Ectodermal cell (in vitro differentiated cells): ENCODE measurements around the gene SLC24A4.

Experiments used
- H3K27ac ChIP-seq: 2 replicates; pipeline ENCODE4 v1.7.0; 2013; ENCODE audit warnings: mild to moderate bottlenecking, low read depth, low read length; ENCODE audit not compliant: insufficient read depth, poor library complexity, severe bottlenecking
- H3K27me3 ChIP-seq: 2 replicates; pipeline ENCODE4 v1.7.0; 2013; ENCODE audit warnings: mild to moderate bottlenecking, low read length; ENCODE audit not compliant: insufficient read depth, control insufficient read depth, poor library complexity, severe bottlenecking
- H3K36me3 ChIP-seq: one replicate; pipeline ENCODE4 v1.7.0; 2013; ENCODE audit warnings: low read length; ENCODE audit not compliant: control insufficient read depth, insufficient read depth
- H3K4me1 ChIP-seq: one replicate; pipeline ENCODE4 v1.7.0; 2013; ENCODE audit warnings: low read length; ENCODE audit not compliant: control insufficient read depth, insufficient read depth
- H3K4me3 ChIP-seq: 2 replicates; pipeline ENCODE4 v1.7.0; 2013; ENCODE audit warnings: low read depth, low read length, control low read depth; ENCODE audit not compliant: insufficient read depth
- H3K9me3 ChIP-seq: 2 replicates; pipeline ENCODE4 v1.7.0; 2013; ENCODE audit warnings: mild to moderate bottlenecking, low read length, moderate library complexity; ENCODE audit not compliant: control insufficient read depth
- WGBS, 2 experiments: methylation state at CpG; one replicate each; pipeline ENCODE4 v1.1.7; 2013; ENCODE audit warnings: missing lambda C conversion rate in 2 of 2; 5-methylcytosine and 5-hydroxymethylcytosine counted together

The SLC24A4 gene

DNA sequence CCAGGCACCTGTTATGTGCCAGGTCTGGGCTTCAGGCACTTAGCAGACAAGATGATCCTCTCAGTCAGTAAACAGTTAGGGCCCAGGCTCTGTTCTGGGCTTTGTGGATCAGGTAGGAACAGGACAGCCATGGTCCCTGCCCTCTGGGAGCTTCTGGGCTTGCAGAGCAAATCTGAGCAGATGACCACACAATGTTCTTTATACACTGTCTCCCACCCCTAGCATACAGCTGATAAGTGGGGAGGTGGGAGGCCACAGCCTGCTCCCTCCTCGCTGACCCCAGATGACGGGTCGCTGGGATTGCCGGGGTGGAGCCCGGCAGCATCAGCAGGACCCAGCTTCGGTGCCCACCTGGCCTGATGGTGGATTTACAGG lies 137.6 kb downstream of the SLC24A4 start:
- no peaks in the 10 kb centered on the region for H3K9me3 ChIP-seq
- 85% methylated on average over 6 of the region's 6 CpGs for WGBS, 2 experiments
- no peaks in the 10 kb centered on the region for H3K27me3 ChIP-seq
- H3K4me1 ChIP-seq: no peaks in the 10 kb centered on the region
- no peaks in the 10 kb centered on the region for H3K36me3 ChIP-seq
- no peak overlapping the region for H3K27ac ChIP-seq
- H3K4me3 ChIP-seq: no peak overlapping the region

DNA sequence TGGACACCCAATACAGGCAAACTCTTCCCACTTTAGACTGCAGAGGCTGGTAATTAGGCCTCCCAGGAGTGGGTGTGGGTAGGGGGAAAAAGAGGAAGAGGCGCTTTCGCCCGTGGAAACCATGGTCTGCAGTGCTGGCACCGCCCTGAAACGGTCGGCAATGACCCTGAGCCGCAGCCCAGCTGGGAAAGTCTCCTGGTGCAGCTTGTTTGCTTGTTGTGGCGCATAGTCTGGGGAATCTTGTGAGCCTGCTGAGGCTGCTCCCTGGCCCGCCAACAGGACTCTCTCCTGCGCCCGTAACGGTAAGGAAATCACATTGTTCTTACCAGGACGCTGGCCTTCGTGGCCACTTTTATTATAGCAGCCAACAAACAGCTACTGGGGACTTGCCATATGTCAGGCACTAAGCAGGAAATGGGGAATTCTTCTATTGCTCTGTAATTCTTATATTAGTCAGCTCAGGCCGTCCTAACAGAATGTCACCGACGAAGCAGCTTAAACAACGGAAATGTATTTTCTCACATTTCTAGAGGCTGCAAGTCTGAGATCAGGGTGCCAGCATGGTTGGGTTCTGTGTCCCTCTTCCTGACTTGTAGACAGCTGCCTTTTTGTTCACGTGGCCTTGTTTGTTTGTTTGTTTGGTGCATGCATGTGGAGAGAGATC lies 138.1 kb downstream of the SLC24A4 start:
- no peaks in the 10 kb centered on the region for H3K9me3 ChIP-seq
- H3K4me3 ChIP-seq: no peak overlapping the region
- H3K36me3 ChIP-seq: no peaks in the 10 kb centered on the region
- no peaks in the 10 kb centered on the region for H3K4me1 ChIP-seq
- H3K27ac ChIP-seq: no peak overlapping the region
- WGBS, 2 experiments: 77% methylated on average over 18 to 19 of the region's 19 CpGs
- no peaks in the 10 kb centered on the region for H3K27me3 ChIP-seq

DNA sequence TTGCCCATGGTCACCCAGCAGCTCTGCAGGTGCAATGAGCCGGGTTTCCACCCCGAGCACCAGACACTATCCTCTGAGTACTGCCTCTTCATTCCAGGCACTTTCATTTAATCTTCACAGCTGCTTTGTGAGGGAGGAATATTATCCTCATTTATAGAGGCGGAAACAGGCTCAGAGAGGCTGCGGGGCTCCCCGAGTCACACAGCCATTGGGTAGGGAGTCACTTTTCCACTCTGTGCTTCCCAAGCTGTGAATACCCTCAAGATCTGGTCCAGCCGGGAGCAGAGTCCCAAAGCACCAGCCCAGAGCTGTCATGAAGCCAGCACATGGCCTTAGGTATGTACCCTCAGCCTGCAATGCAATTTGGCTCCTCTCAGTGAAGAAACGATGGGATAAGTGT lies 138.9 kb downstream of the SLC24A4 start:
- Histone ChIP-seq H3K9me3 (no peaks in the 10 kb centered on the region), H3K4me1 (no peaks in the 10 kb centered on the region), H3K27me3 (no peaks in the 10 kb centered on the region), H3K4me3 (no peak overlapping the region), H3K36me3 (no peaks in the 10 kb centered on the region), H3K27ac (no peak overlapping the region)
- WGBS, 2 experiments: 94 to 95% methylated on average over 7 of the region's 7 CpGs

DNA sequence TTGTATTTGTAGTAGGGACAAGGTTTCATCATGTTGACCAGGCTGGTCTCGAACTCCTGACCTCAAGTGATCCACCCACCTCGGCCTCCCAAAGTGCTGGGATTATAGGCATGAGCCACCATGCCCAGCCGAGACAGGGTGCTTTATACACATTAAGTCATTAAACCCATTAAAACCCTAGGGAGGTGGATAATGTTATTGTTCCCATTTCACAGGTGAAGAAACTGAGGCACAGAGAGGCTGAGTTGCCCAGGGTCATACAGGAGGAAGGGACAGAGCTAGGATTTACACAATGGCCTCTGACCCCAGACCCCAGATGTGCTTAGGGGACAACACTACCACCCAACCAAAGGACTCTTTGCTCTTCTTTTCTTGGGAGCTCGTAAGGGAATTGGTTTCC lies 139.6 kb downstream of the SLC24A4 start:
- WGBS, 2 experiments: 85 to 94% methylated on average over 4 of the region's 4 CpGs
- no peak overlapping the region for H3K4me3 ChIP-seq

DNA sequence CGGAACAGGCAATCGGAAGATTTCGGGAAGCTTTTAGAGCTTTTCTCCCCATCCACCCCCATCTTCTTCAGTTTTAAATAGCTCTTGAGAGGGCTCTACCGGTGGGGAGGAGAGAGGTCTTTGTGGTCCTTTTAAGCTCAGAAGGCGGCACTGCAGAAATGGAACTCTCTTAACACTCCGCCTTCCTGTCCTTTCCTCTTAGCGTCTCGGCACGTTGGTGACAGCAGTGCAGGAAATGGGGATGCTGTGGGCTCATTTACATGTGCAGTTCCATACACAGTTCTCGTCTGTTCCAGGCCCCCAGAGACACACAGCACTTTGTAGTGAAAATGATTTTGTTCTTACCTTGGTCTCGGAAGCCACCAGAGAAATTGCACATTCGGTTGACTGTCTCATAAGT lies 140.2 kb downstream of the SLC24A4 start:
- H3K4me1 ChIP-seq: no peaks in the 10 kb centered on the region
- H3K9me3 ChIP-seq: no peaks in the 10 kb centered on the region
- WGBS, 2 experiments: 80 to 86% methylated on average over 12 of the region's 12 CpGs
- no peaks in the 10 kb centered on the region for H3K27me3 ChIP-seq
- H3K36me3 ChIP-seq: no peaks in the 10 kb centered on the region
- no peak overlapping the region for H3K4me3 ChIP-seq
- H3K27ac ChIP-seq: no peak overlapping the region

More for the DNA sequence above, 139.6 kb downstream of the SLC24A4 start:
- H3K27me3 ChIP-seq: no peaks in the 10 kb centered on the region
- no peaks in the 10 kb centered on the region for H3K9me3 ChIP-seq
- H3K27ac ChIP-seq: no peak overlapping the region
- no peaks in the 10 kb centered on the region for H3K36me3 ChIP-seq
- H3K4me1 ChIP-seq: no peaks in the 10 kb centered on the region

DNA sequence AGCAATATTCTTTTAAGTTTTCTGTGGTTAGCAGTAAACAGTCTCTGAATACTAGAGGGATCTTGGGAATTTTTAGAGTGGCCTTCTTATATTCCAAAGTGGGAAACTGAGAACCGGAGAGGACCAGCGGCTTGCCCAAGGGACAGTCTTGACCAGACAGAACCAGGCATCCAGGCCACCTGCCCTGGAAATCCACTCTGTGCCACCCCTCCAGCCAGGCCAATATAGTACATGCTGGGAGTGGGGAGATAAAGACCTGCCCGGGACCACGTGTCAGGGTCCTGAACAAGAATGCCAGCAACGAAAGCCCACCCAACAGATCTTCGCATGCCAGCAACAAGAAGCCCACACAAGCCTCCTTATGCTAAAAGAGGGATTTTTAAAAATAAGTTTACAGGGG lies 141.2 kb downstream of the SLC24A4 start:
- H3K9me3 ChIP-seq: no peaks in the 10 kb centered on the region
- no peak overlapping the region for H3K4me3 ChIP-seq
- H3K27ac ChIP-seq: no peak overlapping the region
- H3K36me3 ChIP-seq: no peaks in the 10 kb centered on the region
- no peaks in the 10 kb centered on the region for H3K27me3 ChIP-seq
- no peaks in the 10 kb centered on the region for H3K4me1 ChIP-seq
- WGBS, 2 experiments: 94 to 96% methylated on average over 6 of the region's 6 CpGs

DNA sequence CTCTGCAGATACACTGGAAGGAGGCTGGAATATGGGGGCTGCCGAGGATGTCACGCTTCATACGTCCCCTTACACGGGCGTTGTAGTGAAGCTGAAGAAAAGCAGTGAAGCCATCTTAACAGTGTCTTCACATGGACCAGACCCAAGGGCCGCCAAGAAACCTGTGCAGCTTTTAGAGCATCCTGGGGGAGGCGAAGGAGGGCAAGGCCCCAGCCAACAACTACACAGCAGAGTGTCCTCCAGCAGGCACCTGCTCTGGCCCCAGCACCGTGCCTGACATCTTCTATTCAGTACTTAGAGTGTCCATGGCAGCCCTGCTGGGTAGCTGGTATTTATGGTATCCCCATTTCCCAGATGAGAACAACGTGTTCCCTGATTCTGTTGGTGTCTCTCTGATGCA lies 141.8 kb downstream of the SLC24A4 start:
- WGBS, 2 experiments: 91 to 92% methylated on average over 9 of the region's 9 CpGs
- Histone ChIP-seq H3K9me3 (no peaks in the 10 kb centered on the region), H3K4me1 (no peaks in the 10 kb centered on the region)

DNA sequence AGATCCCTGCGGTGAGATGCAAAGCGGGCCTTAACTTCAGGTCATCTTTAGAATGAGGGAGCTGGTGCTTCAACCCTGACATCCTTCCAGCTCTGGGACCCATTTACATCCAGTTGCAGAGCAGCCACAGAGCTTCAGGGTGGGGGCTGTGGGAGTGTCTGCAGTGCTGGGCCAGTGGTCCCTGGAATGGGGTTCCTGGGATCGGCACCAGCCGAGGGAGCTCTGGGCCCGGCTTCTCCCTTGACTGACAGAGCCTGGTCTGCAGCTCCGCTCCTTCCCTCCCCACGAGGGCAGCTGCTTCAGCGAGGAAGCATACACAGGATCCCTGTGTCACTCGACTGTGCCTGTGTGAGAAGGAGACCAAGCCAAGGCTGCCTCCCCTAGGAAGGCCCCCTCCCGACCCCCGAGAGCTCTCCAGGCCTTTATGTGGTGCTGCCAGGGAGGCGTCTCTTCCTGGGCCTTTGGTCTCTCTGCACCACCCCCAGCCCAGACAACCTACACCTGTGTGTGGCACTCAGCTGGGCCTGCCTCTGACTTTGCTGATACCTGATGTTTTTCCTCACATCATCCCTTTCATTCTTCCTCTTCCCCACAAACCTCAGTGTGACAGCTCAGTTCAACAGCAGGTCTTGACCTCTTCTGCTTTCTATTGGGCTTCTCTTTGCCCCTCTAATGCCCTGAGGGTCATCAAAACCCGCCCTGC lies 142.5 kb downstream of the SLC24A4 start:
- Histone ChIP-seq H3K36me3 (no peaks in the 10 kb centered on the region), H3K4me3 (no peak overlapping the region), H3K4me1 (no peaks in the 10 kb centered on the region), H3K27ac (no peak overlapping the region), H3K9me3 (no peaks in the 10 kb centered on the region), H3K27me3 (no peaks in the 10 kb centered on the region)
- WGBS, 2 experiments: 77 to 78% methylated on average over 13 of the region's 13 CpGs

More for the DNA sequence above, 141.8 kb downstream of the SLC24A4 start:
- no peaks in the 10 kb centered on the region for H3K36me3 ChIP-seq
- H3K27me3 ChIP-seq: no peaks in the 10 kb centered on the region
- no peak overlapping the region for H3K4me3 ChIP-seq
- no peak overlapping the region for H3K27ac ChIP-seq

DNA sequence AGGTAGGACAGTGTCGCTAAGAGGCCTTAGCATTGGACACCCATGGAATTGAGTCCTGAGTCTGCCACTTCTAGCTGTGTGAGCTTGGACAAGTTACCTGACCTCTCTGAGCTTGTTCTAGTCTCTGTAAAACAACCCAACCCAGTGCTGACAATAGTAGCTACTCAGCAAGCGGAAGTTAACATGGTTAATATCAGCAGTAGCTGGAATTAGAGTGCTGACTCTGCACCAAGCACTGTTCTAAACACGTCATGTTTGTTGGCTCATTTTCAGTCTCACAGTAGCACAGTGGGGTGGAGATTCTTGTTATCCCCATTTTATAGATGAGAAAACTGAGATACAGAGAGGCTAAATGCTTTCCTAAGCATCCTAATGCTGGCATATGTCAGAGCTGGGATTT lies 143.1 kb downstream of the SLC24A4 start:
- H3K27me3 ChIP-seq: no peaks in the 10 kb centered on the region
- H3K4me3 ChIP-seq: no peak overlapping the region
- H3K36me3 ChIP-seq: no peaks in the 10 kb centered on the region
- no peak overlapping the region for H3K27ac ChIP-seq
- H3K9me3 ChIP-seq: no peaks in the 10 kb centered on the region
- H3K4me1 ChIP-seq: no peaks in the 10 kb centered on the region
- WGBS, 2 experiments: 84 to 92% methylated on average over 3 of the region's 3 CpGs

DNA sequence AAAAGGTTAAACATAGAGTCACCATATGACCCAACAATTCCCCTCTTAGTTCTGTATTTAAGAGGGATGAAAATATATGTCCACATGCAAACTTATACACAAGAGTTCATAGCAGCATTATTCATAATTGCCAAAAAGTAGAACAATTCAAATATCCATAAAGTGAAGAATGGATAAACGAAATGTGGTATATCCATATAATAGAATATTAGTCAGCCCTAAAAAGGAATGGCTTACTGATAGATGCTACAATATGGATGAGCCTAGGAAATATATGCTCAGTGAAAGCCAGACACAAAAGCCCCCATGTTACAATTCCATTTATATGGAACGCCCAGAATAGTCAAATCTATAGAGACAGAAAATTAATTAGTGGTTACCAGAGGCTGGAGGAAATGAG lies 146.6 kb downstream of the SLC24A4 start:
- no peaks in the 10 kb centered on the region for H3K36me3 ChIP-seq
- H3K9me3 ChIP-seq: no peaks in the 10 kb centered on the region
- H3K4me3 ChIP-seq: no peak overlapping the region
- no peaks in the 10 kb centered on the region for H3K4me1 ChIP-seq
- no peaks in the 10 kb centered on the region for H3K27me3 ChIP-seq
- 100% methylated on average over 1 of the region's 2 CpGs for WGBS, 2 experiments
- H3K27ac ChIP-seq: no peak overlapping the region
